Fibroblast of skin of right biceps (primary cell): ENCODE data around the gene NR1D1.

Source experiments
- DNase-seq: peaks from one replicate; pipeline ENCODE4 v3.0.0-alpha.2; 2013

NR1D1 gene

DNA sequence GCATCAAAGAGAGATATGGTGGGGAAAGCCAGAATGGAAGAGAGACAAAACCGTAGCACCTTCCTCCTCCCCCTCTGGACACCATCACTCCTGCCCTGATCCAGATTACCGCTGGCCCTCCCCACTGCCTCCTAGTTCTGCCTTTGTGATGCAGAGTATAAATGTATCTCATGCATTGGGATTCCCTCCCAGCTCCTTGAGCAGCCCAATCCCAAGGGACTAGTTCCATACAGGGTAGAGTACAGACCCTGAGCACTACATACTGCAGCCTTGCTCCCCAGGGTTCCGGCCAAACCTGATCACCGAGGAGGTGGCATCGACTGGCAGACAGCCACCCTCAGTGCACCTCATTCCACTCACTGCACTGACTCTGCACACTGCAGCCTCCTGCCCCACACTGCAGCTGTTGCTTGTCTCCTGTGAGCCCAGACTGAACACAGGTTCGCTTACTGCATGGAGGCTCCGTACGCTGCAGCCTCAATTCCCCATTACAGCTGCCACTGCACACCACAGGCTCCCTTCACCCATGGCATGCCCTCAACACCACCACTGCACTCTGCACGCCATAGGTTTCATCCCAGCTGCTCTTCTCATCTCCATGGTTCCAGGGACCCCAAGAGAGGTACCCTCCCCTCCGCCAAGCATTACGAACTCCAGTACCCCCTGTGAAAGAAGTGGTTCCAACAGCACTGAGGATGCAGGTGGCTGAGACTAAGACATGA is 39.3 kb downstream of the NR1D1 start:
- DNase-seq = no peak

DNA sequence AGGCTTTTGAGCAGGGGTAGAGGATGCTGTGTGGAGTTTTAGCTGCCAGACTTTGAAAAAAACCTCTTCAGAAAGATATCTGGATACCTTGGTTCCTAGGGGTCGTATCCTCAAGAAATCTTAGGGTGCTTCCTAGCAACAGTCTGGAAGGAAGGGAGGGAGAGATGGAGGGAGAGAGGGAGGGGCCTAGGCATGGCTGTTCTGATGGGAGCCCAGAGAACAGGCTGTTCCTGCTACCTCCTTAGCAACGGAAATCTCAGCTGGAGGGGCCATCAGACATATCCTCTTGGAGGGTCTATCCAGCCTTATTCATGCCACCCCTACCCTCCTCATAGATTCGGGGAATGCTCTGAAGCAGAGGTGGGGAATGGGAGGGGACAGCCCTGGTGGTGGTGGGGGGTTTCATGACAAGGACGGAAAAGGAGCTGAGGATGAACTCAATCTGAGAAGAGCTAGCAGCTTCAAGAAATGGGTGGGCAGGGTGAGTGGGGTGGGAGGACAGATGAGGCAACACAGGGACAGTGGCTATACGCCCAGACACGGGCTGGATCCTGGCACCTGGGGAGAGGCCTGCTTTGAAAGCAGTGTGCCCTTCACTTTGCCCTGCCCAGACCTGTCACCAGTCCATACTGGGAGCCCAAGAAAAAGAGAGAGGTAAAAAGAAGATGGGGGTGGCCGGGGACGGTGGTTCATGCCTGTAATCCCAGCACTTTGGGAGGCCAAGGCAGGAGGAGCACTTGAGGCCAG is 40.5 kb downstream of the NR1D1 start:
- DNase-seq = no peak

DNA sequence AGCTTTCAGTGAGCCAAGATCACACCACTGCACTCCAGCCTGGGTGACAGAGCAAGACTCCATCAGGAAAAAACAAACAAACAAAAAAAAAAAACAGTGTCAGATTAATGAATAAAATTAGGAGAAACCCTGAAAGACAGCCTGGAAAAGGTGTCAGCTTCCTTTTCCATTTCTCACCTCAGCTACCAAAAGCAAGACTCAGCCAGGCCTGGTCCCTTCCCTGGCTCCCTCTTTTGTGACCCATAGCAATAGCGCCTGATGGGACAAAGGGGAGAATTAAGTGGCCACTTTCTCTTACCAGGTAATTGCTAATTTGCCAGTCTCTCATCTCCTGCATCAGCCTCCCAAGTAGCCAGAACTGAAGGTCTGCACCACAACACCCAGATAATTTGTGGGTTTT is 41.5 kb downstream of the NR1D1 start:
- DNase-seq = no peak

DNA sequence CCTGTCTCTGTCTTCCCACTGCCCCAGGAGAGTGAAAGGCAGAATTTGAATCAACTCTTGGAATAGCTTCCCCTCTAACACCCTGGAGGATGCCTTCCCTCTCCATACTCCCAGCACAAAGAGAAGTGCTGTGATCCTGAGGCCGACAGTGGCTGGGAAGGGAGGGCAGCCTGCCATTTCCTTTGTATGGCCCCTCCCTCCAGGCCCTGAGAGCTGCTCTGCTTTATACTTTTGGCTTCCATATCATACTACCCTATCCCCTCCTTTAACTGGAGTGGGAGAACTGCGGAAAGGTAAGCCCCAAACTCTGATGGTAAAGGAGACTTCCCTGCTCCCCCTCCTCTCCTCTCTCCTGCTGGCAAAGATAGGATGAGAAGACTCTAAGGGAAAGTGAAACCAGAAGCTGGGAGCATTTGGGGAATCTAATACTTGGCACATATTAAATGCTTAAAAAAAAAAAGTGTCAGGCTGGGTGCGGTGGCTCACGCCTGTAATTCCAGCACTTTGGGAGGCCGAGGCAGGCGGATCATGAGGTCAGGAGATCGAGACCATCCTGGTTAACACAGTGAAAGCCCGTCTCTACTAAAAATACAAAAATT is 42.1 kb downstream of the NR1D1 start:
- no peak for DNase-seq

DNA sequence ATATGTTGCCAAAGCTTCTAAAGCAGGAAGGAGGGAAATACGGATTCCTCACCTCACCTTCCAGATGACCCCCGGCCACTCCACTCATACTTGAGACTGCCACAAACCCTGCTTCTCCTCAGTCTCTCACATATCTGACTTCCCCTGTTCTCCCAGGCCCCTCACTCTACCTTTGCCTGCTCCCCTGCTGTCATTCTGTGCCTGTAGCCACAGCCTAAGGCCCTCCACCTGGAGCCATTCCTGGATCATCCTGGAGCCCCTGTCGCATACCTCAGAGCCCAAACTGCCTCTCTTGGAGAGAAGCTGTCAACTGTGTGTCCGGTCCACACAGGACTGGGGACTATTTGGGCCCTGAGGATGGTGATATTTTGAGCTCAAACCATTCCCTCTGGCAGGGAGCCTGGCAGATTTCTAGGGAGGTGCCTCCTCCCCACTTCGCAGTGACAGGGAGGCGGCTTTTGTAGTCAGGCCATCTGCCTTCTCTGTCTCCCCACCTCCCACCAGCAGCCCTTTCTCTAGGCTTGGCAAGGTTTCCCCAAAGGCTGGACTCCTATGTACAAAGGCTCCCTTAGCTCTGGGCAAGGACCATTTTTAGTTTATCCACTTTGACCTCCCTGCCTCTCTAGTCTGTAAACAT is 43.9 kb downstream of the NR1D1 start:
- DNase-seq = no peak
